Esophagus (tissue), 2 donors: Measurements from ENCODE around the gene PKN1. TPM values are rescaled to one million over a fixed set of nuclear protein-coding genes. Genes with fewer than 3 reads are reported as not detected.
A peak's percentile ranks its signal among the peaks of the same experiment; 100 is the strongest.
"Not testable (repeated sequence)": the region's sequence is repeated elsewhere in the genome, so short reads cannot be mapped to it uniquely, and the experiment has no call there.

Experiments used
- H3K27ac ChIP-seq, 2 donors: one replicate each; pipeline ENCODE4 v1.5.1; 2013; ENCODE audit warnings: low read depth in 2 of 2, mild to moderate bottlenecking in 2 of 2, inconsistent platforms in 1 of 2, low read length in 1 of 2, moderate library complexity in 1 of 2
- H3K27me3 ChIP-seq, 2 donors: one replicate each; pipeline ENCODE4 v1.6.1; 2013; ENCODE audit warnings: low read length in 2 of 2, control low read depth in 1 of 2, mild to moderate bottlenecking in 1 of 2; ENCODE audit not compliant: insufficient read depth in 2 of 2, control insufficient read depth in 1 of 2
- H3K36me3 ChIP-seq, 2 donors: one replicate each; pipeline ENCODE4 v1.6.1; 2013; ENCODE audit warnings: low read length in 1 of 2; ENCODE audit not compliant: control insufficient read depth in 2 of 2, insufficient read depth in 2 of 2
- H3K4me1 ChIP-seq, 2 donors: one replicate each; pipeline ENCODE4 v1.6.1; 2013; ENCODE audit warnings: low read length in 1 of 2; ENCODE audit not compliant: control insufficient read depth in 2 of 2, insufficient read depth in 2 of 2
- H3K4me3 ChIP-seq, 2 donors: one replicate each; pipeline ENCODE4 v1.5.1; 2013; ENCODE audit warnings: low read length in 2 of 2, mild to moderate bottlenecking in 2 of 2, low read depth in 1 of 2, moderate library complexity in 1 of 2
- H3K9me3 ChIP-seq, 2 donors: one replicate each; pipeline ENCODE4 v1.6.1; 2013; ENCODE audit warnings: mild to moderate bottlenecking in 2 of 2, low read depth in 1 of 2, low read length in 1 of 2, moderate library complexity in 1 of 2; ENCODE audit not compliant: control insufficient read depth in 2 of 2, insufficient read depth in 1 of 2
- WGBS, 2 donors: extraction: QIAGEN DNeasy Blood & Tissue Kit; methylation state at CpG; one replicate each; pipeline ENCODE4 v1.1.7; 2013; 5-methylcytosine and 5-hydroxymethylcytosine counted together
- polyA plus RNA-seq, 2 donors: library from polyadenylated mRNA; stranded (reverse); fragments of 200-250 nt; gene quantifications; one replicate each; pipeline ENCODE4 v1.2.3, GENCODE V29; 2013
- donor health status: healthy with polysubstance abuse.
- donor health status: Bipolar disorder and iron deficiency.

PKN1 gene
- polyA plus RNA-seq, 2 donors: 10.7 to 12.6 TPM

DNA sequence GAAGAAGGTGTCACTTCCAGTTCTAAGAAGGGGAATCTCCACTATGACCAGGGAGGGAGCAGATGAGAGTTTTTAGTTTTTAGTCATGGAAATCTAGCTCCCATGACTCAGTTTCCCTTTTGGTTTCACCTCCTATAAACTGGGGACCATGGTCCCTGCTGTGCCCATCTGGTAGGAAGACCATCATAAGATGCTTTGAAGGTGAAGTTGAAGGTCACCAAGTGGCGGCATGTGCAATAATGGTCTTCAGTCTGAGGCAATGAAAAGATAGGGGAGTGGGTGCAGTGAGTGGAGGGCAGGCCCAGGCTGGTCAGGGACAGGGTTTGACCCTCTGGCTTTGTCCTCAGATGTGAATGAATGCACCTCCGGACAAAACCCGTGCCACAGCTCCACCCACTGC, 36.4 kb upstream of the PKN1 start:
- 95 to 100% methylated on average over 2 to 3 of the region's 3 CpGs for WGBS, 2 donors
- H3K36me3 ChIP-seq: peaks cover 5 to 11% of the 10 kb centered on the region in 2 donors

DNA sequence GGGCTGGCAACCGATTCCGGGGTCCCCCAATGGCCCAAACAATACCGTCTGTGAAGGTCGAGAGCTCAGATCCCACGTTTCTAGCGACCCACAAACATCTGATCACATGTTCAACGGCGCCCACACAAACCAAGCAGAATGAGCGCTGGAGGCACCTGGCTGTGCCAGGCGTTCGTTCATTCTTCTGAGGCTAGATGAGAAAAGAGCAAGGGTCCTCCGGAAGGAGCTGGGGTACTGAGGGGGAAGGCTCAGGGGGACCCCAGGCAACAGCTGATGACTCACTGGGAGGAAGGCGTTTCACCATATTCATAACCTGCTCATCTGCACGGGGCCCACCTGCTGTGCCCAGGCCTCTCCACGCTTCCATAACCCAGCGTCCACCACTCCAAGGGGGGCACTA, 35.9 kb upstream of the PKN1 start:
- not testable (repeated sequence) for H3K4me1 ChIP-seq, H3K9me3 ChIP-seq, H3K27ac ChIP-seq, H3K4me3 ChIP-seq, H3K27me3 ChIP-seq
- peaks cover 5 to 11% of the 10 kb centered on the region in 2 donors for H3K36me3 ChIP-seq
- 88 to 92% methylated on average over 15 to 16 of the region's 16 CpGs for WGBS, 2 donors

More for the DNA sequence above, 36.4 kb upstream of the PKN1 start:
- not testable (repeated sequence) for H3K4me1 ChIP-seq, H3K9me3 ChIP-seq, H3K4me3 ChIP-seq, H3K27me3 ChIP-seq, H3K27ac ChIP-seq

DNA sequence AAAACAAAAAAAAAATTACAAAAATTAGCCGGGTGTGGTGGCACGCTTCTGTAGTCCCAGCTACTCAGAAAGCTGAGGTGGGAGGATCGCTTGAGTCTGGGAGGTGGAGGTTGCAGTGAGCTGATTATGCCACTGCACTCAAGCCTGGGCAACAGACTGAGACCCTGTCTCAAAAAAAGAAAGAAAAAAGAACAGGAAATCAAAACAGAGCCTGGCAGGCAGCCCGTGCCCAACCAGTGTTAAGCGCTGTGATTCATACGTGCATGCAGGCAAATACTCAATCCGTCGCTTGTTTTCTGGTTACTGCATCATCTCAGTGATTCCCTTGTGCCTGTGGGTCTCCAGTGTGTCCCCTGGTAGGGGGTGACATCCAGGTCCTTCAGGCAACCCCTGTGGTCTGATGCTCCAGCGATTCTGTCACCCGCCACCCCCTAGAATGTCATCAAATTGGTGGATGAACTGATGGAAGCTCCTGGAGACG, 32.1 kb upstream of the PKN1 start:
- 83 to 84% methylated on average over 11 of the region's 11 CpGs for WGBS, 2 donors
- no peaks in the 10 kb centered on the region for H3K9me3 ChIP-seq
- H3K4me3 ChIP-seq: no peak overlapping the region
- H3K27ac ChIP-seq: no peak overlapping the region
- no peaks in the 10 kb centered on the region for H3K27me3 ChIP-seq
- no peaks in the 10 kb centered on the region for H3K4me1 ChIP-seq
- H3K36me3 ChIP-seq: peaks cover 3 to 7% of the 10 kb centered on the region in 2 donors

DNA sequence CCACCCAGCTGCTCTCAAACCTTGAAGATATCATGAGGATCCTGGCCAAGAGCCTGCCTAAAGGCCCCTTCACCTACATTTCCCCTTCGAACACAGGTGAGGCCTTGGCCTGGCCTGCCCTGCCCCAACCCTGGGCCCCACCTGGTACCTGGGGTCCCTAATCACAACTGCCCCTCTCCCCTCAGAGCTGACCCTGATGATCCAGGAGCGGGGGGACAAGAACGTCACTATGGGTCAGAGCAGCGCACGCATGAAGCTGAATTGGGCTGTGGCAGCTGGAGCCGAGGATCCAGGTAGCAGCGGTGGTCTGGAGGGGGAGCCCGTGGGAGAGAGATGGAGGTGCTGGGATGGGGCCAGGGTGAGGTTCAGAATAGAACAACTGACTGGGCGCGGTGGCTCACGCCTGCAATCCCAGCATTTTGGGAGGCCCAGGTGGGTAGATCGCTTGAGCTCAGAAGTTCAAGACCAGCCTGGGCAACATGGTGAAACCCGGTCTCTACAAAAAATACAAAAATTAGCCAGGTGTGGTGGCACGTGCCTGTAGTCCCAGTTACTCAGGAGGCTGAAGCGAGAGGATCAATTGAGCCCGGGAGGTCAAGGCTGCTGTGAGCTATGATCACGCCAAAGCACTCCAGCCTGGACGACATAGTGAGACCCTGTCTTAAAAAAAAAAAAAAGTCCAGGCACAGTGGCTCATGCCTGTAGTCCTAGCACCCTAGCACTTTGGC, 31.5 kb upstream of the PKN1 start:
- Histone ChIP-seq H3K36me3 (peaks cover 6 to 7% of the 10 kb centered on the region in 2 donors), H3K9me3 (peaks cover 0 to 2% of the 10 kb centered on the region in 2 donors), H3K4me1 (peaks cover 3 to 4% of the 10 kb centered on the region in 2 donors), H3K27me3 (no peaks in the 10 kb centered on the region), H3K27ac (peak overlapping the region in 1 of 2 donors; percentile 72), H3K4me3 (no peak overlapping the region)
- WGBS, 2 donors: 94% methylated on average over 18 of the region's 18 CpGs

DNA sequence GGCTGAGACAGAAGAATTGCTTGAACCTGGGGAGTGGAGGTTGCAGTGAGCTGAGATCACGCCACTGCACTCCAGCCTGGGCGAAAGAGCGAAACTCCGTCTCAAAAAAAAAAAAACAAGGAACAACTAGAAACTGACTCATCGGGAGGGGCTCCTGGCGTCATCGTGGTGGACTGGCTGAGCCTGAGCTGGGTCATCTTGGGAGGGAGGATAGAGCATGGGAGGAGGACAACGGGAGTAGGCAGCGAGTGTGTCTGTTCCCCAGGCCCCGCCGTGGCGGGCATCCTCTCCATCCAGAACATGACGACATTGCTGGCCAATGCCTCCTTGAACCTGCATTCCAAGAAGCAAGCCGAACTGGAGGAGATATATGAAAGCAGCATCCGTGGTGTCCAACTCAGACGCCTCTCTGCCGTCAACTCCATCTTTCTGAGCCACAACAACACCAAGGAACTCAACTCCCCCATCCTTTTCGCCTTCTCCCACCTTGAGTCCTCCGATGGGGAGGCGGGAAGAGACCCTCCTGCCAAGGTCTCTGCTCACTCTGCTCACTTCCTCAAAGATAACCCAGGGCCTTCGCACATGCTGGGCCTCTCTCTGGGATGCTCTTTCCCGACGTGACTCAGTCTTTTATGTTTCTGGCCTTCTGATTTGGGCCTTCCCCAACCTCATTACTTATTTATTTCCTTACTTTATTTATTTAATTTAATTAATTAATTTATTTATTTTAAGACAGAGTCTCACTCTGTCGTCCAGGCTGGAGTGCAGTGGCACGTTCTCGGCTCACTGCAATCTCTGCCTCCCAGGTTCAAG, 30.6 kb upstream of the PKN1 start:
- H3K27me3 ChIP-seq: no peaks in the 10 kb centered on the region
- peak overlapping the region; percentile 26 to 72 for H3K27ac ChIP-seq
- H3K4me1 ChIP-seq: peaks cover 3 to 5% of the 10 kb centered on the region in 2 donors
- H3K4me3 ChIP-seq: no peak overlapping the region
- H3K9me3 ChIP-seq: peaks cover 0 to 2% of the 10 kb centered on the region in 2 donors
- 73 to 75% methylated on average over 26 of the region's 26 CpGs for WGBS, 2 donors
- peaks cover 8 to 9% of the 10 kb centered on the region in 2 donors for H3K36me3 ChIP-seq

DNA sequence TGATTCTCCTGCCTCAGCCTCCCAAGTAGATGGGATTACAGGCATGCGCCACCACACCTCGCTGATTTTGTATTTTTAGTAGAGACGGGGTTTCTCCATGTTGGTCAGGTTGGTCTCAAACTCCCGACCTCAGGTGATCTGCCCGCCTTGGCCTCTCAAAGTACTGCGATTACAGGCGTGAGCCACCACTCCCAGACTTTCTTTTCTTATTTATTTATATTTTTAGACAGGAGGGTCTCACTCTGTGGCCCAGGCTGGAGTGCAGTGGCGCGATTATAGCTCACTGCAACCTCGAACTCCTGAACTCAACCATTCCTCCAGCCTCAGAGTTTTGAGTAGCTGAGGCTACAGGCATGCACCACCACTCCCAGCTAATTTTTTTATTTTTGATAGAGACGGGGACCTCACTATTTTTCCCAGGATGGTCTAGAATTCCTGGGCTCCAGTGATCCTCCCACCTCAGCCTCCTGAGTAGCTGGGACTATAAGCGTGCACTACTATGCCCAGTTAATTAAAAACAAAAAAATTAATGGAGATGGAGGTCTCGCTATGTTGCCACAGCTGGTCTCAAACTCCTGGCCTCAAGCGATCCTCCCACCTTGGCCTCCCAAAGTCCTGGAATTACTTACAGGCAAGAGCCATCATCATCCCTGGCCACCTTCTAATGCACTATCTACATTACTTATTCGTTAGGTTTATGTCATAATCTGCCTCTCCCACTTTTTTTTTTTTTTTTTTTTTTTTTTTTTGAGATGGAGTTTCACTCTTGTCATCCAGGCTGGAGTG, 29.8 kb upstream of the PKN1 start:
- H3K27me3 ChIP-seq, H3K9me3 ChIP-seq, H3K4me1 ChIP-seq, H3K27ac ChIP-seq, H3K4me3 ChIP-seq: not testable (repeated sequence)
- WGBS, 2 donors: 95% methylated on average over 15 of the region's 15 CpGs
- peaks cover 12 to 17% of the 10 kb centered on the region in 2 donors for H3K36me3 ChIP-seq

DNA sequence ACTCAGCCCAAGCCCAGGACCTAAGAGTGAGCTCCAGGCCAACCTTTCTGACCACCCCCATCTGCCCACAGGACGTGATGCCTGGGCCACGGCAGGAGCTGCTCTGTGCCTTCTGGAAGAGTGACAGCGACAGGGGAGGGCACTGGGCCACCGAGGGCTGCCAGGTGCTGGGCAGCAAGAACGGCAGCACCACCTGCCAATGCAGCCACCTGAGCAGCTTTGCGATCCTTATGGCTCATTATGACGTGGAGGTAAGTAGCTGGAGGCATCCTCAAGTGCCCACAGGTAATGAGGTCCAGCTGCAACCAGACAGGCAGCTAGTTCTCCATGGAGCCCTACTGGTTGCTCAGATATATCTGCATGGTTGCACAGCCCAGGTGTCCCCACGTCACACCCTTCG, 28.8 kb upstream of the PKN1 start:
- Histone ChIP-seq H3K4me3 (no peak overlapping the region), H3K27ac (no peak overlapping the region), H3K9me3 (peaks cover 0 to 2% of the 10 kb centered on the region in 2 donors), H3K4me1 (peaks cover 3 to 5% of the 10 kb centered on the region in 2 donors), H3K27me3 (no peaks in the 10 kb centered on the region), H3K36me3 (peaks cover 19 to 26% of the 10 kb centered on the region in 2 donors)
- WGBS, 2 donors: 65 to 76% methylated on average over 9 of the region's 9 CpGs

DNA sequence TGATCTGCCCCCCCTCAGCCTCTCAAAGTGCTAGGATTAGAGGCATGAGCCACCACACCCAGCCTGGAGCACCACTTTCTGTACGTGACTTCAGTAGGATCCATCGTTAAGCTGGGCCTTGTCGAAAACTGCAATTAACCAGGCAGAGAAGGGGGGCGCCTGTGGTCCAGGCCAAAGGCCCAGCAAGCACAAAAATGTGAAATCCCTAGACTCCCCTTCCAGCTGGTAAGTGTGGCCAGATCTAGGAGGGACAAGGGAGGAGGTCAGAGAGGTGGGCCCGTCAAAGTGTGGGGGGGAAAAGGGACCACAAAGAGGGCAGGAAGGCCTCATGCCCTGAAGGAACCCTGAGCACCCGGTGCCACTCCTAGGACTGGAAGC, 27.7 kb upstream of the PKN1 start:
- Histone ChIP-seq H3K36me3 (peaks cover 19 to 37% of the 10 kb centered on the region in 2 donors), H3K4me3 (no peak overlapping the region)
- 82% methylated on average over 6 of the region's 6 CpGs for WGBS, 2 donors

More for the DNA sequence above, 27.7 kb upstream of the PKN1 start:
- peaks cover 3 to 5% of the 10 kb centered on the region in 2 donors for H3K4me1 ChIP-seq
- H3K9me3 ChIP-seq: peaks cover 0 to 2% of the 10 kb centered on the region in 2 donors
- H3K27ac ChIP-seq: peak overlapping the region; percentile 40 to 67
- H3K27me3 ChIP-seq: no peaks in the 10 kb centered on the region
